Left renal cortex interstitium (tissue), 4 donors: ENCODE results near the gene MCTP1. TPM values are rescaled to one million over a fixed set of nuclear protein-coding genes. Genes with fewer than 3 reads are reported as not detected.
A peak's percentile ranks its signal among the peaks of the same experiment; 100 is the strongest.

Source experiments
- DNase-seq, 4 donors: peaks; one replicate each; pipeline ENCODE4 v3.0.0-alpha.2; 2013; ENCODE audit warnings: low read depth in 4 of 4, low spot score in 2 of 4, missing footprints in 1 of 4
- polyA plus RNA-seq, 4 donors: library from polyadenylated mRNA; unstranded; fragments of 120-200 nt; gene quantifications; one replicate each; pipeline ENCODE4 v1.2.1, GENCODE V29; 2013; ENCODE audit not compliant: insufficient read length in 4 of 4

The MCTP1 gene
- polyA plus RNA-seq, 4 donors: 3.8 to 6.8 (median 5.1) TPM

DNA sequence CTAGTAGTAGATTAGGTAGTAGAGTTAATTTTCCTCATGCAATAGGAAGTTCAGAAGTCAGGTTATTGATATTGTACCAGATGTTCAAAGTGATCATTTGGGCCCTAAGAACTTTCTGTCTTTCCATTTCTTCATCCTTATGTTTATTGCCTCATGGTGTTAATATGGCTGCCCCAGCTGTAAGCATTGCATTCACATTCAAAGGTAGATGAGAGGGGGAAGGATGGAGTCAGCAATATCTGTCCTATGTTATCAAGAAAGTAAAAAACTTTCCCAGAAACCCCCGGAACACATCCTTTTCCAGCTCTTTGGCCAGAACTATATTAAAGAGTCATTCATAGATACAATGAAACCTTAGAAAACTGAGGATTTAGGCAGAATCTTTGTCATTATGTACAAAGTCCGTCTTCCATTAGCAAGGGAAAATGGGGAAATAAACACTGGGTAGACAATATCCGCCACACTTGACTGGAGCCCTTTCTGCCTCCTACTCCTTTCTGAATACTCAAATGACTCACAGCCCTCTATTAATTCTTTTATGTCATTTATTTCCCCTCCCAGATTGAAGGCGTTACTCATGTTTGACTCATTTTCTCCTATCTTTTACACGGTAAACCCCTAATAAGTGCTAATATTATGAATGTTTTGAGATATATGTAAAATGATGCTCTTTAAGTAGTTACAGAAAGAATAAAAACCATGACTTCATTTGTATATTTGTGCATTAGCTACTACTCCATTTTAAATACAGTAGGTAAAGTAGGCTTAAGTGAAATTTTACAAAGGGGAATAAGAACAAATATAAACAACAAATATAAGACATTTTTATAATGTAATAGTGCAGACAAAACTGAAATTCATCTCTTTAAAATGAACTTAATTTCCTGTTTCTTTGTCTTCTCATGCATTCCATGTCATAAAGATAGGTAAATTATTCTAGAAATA is 538.8 kb downstream of the MCTP1 start:
- no peak for DNase-seq

DNA sequence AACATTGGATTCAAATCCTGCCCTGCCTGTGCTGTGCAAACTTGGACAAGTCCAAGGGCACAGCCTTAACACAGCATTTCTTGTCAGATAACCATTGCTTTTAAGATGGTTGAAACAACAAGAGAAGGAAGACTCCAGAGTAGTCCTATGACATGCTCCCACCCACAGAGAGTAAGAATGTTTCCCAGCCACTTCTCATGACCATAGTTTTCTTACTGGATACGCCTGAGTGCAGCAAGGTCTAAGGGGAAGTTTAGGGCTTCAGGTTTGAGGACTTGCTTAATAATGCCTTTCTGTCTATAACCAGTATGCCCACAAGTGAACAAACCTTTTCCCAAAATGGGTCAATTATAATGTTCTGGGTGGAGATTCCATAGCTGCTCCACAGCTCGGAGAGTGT is 540.0 kb downstream of the MCTP1 start:
- no peak for DNase-seq

DNA sequence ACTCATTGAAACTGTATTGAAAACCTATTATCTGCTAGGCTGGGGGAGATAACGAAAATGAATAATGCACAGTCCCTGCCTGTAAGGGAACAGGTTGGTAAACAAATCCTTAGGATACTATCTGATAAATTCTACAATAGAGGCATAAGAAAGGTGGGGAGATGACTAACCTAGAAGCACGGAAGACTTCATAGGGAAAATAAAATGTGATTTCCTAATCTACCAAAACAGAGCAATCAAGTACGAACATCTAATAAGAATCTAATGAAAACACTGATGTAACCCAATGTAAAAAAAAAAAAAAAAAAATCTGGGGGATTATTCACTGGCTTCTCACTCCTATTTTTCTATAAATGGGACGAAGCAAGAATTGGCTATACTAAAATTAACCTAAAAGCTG is 542.0 kb downstream of the MCTP1 start:
- no peak for DNase-seq

DNA sequence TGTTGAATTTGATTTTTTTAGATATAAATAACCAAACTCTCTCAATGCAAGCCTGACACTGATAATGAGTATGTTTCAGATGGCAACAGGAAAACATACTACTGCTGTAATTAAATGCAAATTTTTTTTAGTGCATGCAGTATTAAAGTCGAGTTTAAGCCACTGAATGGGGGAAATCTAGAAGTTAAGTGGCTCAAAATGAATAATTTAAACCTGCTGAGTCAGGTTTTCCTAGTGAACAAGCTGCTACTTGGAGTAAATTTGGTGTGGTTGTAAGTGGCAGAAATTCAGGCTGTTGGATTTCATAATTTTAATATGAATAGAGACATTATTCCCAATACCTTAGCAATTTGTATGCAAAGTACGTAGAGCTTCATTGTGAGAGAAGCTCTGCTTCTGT is 544.6 kb downstream of the MCTP1 start:
- no peak for DNase-seq

DNA sequence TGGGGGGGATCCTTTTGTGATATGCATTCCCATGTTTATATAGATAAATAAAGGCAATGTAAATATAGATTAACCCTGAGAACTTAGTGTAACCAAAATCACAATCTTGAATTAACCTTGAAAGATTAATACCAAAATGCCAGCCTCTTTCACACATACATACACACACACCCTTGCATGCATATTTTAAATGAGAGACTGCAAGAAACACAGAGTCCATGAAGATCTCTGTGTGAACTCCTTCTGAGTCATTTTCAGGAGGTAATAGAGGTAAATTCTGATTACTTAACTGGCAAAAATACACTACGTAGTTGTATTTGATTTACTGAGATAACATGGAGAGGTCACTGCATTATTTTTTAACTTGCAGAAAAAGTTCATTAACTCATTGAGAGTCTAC is 548.4 kb downstream of the MCTP1 start:
- no peak for DNase-seq

DNA sequence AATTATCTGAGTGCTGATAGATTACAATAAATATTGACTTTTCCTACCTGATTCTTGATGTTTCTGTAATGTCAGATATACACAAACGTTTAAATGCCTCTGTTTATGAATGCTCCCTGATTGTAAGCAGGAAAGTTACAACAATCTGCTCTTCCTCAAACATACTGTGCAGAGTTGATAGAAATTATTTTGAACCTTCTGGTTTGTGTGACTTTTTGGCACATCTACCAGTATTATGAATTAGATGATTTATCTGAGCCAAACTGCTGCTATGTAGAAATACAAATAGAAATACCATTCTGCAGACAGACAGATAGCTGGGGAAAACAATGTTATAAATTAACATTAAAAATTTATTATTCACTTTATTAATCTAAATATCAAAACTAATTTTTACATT is 553.4 kb downstream of the MCTP1 start:
- DNase-seq: no peak

DNA sequence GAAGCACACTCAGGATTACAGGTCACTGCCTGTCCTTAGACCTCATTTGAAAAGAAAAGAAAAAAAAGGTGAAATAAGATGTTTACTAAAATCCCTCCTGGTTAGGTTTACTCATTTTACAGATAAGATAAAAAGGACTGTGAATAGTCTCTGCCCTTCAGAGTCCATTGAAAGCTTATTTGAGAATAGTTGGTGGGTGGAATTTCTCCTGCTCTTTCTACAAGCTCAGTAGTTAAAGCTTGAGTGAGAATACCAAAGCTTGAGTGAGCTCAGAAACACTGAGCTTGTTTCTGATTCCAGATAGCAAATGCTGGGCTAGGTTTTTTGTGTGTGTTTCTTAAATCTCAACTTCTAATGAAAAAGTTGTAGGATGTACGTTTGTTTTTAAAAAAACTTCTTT is 559.8 kb downstream of the MCTP1 start:
- no peak for DNase-seq

DNA sequence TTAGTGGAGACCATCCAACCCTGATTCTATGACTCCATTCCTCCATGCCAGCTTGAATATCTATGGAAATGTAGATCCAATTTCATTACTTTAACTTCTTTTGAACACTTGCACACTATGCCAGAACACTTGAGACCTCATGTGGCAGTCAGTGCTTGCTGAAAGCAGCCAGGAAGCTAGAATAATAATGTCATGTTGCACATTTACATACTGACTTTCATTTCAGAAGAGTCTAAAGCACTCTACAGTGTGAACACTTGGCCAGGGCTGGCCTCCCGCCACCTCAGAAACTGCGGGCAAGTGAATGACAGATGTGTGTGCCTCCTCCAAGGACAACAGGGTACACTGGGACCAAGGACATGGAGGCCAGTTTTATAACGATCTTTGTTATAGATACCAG is 569.1 kb downstream of the MCTP1 start:
- DNase-seq: no peak

DNA sequence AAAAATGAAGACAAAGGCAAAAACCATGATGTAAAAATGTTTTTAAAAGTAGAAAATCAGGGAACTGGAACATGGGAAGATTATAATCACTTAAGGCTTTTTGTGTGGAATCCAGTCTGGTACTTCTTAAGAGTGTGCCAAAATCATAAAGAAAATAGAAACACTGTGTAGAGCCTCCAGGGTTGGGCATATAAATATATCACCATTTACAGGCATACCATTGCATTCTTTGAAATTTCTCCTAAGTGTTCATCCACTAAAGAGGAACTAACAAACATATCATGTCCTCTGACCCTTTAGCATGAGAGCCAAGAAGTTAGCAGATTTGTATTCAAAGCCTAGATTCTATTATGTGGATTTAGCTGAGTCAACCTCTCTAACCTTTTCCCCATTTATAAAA is 573.1 kb downstream of the MCTP1 start:
- DNase-seq: no peak

DNA sequence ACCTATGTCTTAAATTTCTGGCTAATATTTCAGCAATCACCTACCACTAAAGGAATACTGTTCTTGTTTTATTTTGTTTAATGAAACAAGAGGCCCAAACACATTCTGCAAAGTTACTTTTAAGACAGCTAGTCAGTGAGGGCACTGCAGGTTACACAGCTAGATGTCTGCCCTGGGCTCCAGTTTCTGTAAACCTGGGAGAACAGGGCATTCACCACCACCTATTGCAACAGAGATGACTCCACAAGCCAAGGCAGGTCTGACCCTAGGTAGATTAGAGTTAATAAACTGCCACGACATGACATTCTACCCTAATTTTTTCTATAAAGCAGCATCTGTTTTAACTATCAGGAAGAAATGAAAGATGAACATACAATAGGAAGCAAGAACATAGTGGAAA is 575.6 kb downstream of the MCTP1 start:
- no peak for DNase-seq

DNA sequence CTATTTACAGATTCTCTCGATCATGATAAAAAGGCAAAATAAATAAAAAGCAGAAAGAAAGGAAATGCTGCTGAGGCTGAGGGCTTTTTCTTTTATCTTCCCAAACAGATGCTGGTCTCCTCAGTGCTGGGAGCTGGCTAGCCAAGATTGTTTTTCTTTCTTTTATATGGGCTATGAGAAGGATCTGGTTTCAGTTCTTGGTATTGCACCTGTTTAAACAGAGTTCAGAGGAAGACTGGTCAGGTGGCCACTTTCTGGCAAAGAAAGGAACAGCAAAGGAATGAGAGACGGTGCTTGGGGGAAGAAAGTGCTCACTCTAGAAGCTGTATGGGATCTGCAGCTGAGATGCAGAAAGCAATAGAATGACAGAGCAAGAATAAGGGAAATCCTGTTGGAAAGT is 577.5 kb downstream of the MCTP1 start:
- DNase-seq: peak in 1 of 4 donors; percentile 32

DNA sequence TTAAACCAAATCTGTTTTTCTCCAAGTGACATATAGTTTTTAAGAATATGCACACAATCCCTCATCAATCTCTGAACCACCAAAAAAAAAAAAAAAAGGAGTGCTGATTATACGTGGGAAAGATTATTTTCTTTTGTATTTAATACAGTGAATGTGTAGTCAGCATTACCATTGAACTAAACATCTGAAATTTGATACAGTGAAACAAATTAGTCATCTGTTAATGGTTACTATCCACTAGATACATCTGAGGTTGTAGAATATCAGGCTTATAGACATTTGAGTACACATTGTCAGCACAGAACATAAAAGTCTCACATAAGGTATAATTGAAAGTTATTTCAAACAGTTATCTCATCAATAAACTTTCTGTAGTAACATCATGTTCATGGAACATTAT is 579.5 kb downstream of the MCTP1 start:
- no peak for DNase-seq

DNA sequence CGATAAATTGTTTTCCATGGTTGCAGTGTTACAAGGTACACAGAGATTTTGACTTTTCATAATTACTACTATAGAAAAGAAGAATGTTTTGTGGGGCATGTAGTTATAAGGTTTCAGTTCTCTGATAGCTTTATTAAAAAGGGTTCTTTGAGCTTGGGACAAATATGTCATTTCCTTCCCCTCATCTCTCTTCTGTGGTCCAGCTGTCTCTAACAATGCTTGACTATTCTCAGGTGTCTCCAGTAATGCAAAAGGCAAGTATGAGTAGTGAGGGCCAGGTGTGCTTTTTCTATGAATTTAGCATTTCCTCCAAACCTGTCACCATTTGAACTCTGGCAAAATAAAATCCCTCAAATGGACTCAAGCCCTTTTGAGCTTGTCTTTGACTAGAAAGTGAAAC is 582.2 kb downstream of the MCTP1 start:
- DNase-seq: no peak

DNA sequence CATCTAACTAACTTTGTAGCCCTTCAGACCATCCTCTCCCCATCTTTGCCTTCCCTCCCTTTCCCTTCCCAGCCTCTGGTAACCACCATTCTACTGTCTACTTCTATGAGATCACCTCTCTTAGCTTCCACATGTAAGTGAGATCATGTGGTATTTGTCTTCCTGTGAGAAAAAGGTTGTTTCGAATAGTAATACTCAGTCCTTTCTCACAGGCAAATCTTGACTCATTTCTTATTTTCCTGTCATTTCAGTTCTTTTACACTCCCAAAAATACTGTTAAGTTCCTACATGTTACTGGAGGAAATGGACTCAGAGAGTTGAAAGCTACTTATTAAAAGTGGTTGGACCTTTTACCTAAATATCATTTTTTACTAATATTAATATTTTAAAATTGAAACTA is 584.3 kb downstream of the MCTP1 start:
- DNase-seq: no peak

DNA sequence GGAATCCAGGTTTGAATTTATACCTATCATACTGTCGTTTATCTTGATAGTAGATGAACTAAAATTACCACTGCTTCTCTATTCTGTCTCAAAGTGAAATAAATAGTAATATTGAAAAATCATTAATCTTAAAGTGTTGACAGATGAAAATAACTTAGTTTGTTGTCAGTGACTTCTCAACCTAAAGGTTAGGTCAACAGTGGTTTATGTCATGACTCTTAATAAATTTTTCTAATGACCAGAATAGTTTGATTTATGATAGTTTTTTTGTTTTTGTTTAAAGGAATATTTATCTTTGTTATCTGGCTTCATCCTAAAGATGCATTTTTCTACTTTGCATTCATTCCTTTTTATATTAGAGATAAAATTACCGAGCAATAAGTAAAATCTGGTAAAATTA is 585.3 kb downstream of the MCTP1 start:
- no peak for DNase-seq

DNA sequence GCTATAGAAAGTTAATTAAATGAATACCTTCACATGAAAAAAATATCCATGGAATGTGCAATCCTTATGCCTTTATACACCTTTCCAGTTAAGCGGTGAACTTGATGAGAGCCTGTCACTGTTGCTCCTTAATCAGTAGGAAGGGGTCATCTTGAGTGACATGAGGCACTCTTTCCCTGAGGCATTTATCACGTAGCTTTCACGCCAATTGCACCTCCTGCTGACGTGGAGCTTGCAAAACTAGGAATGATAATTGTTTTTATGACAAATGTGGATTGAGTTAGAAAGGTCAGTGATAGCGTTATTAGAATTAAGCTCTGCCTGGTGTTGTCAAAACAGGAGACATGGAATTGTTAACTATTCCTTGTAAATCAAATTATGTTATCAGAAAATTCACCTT is 586.7 kb downstream of the MCTP1 start:
- no peak for DNase-seq

DNA sequence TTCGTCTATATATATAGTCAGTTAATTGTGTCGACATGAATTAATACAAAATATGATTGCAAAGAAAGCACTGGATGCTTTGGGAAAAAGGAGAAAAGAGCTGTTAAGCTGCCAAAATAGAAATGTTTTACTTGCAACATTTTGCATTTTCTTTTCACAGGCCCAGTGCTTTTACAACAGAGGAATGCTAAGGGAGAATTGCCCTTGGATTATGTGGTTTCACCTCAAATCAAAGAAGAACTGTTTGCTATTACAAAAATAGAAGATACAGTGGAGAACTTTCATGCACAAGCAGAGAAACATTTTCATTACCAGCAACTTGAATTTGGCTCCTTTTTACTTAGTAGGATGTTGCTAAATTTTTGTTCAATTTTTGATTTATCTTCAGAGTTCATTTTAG is 590.2 kb downstream of the MCTP1 start:
- DNase-seq: no peak

DNA sequence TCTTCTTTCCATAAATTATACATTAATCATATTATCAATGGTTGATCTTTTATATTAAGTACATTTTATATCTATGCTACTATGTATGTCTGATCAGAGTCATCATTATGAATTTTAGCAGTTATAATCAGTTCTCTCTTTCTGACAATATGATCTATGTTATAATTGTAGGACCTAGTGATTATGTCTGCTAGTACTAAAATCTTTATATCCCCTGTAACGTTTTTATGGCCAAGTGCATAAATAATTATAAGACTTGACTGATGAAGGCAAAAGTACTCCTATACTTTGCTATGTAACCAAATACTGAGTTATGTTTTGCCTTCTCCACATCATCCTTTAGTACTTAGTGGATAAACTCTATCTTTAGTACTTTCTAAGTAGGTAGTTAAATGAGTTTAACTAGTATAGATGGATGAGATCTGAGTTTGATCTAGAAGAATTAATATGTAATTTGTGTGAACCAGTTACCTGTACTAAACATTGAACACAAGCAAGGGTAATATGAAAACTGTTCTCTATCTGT is 591.0 kb downstream of the MCTP1 start:
- DNase-seq: no peak

DNA sequence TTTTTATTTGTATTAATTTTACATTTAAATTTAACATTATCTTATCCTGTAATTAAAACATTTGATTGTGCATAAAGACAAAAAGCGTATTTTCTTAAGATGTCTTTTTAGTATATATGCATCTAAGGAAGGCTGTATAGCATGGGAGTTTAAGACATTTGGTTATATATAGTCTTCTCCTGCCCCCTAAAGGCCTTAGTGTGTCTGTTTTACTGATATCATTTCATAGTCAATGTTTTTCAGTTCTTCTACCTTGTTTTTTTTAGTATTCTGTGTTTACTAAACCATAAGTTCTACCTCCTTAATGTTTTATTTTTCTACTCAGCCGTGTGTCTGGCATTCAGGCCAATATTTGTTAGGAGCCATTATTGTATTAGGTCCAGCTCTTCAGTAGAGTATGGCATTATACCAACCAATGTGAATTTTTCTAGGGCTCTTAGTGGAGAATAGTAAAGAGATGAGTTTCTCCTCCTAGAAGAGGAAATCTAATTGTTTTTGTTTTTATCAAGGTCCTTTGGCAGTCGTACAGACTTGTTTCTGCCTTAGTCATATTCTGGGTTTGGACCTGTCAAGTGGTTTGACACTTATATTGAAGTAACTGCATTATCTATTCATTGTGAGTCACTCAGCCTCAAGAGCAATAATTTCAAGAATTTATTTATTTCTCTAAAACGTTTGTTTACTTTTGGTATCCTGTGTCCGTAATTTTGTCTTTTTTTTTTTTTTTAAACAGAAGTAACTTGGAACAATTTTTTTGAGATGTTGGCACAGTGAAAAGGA is 591.7 kb downstream of the MCTP1 start:
- peak in 1 of 4 donors; percentile 40 for DNase-seq

DNA sequence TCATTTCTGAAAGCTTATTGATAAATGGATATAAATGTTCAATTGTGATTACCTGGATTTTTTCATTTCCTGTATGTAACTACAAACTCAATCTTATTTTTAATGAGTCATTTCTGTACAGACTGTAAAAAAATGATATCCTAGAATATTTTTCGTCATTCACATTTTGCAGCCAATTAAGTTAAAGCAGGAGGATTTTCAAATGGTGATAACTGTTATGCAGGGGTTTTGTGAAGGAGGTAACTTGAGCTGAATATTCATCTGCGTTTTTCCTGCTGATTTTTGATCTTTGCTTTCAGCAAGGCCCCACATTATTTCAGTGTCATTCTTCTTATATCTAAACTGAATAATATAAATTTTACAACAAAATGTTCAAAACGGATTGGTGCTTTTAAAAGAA is 592.3 kb downstream of the MCTP1 start:
- no peak for DNase-seq

DNA sequence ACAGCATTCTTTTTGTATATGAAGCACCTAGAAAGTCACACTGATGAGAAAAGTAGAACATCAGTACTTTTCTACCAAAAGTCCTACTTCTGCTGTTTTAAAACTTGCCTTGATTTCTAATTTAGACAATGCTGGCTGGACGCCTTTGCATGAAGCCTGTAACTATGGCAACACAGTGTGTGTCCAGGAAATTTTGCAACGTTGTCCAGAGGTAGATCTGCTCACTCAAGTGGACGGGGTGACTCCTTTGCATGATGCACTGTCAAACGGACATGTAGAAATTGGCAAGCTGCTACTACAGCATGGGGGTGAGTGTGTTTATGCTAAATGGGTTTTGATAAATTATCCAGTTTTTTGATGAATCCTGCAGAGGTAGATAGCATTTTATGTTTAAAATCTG is 592.9 kb downstream of the MCTP1 start:
- no peak for DNase-seq

DNA sequence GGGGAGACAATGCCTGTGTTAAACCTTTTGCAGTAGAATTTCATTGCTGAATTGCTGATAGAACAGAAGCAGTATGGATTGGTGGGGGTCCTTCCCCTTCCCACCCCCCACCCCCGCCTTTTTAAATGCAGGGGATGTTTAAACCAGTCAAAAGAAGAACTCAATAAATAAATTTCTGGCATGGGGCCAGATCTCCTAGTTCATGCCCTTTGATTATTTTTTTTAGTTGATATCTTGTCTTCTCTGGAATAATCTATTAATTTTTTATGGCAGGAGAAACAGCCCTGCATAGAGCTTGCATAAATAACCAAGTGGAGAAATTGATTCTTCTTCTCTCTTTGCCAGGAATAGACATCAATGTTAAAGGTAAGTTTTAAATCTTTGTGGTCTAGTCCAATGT is 593.6 kb downstream of the MCTP1 start:
- DNase-seq: no peak
